ENCODE measurements around the gene P3H2. TPM values are rescaled to one million over a fixed set of nuclear protein-coding genes. Genes with fewer than 3 reads are reported as not detected.

P3H2 gene
- total RNA-seq, 1 experiment from 2014 or later, result 19.6 TPM

- Histone ChIP-seq H3K4me1 (ENCODE audit: insufficient read depth, low read length, poor library complexity, severe bottlenecking) (peaks cover 17% of the 10 kb centered on the region), H3K27me3 (replicated peaks; ENCODE audit: insufficient read depth, low read depth, low read length, poor library complexity) (no peaks in the 10 kb centered on the region), H3K27ac (ENCODE audit: low read depth, low read length, poor library complexity, severe bottlenecking) (no peak overlapping the region), H3K9me3 (ENCODE audit: low read depth, low read length, poor library complexity, severe bottlenecking) (no peaks in the 10 kb centered on the region), H3K36me3 (ENCODE audit: insufficient read depth, low read length, poor library complexity, severe bottlenecking) (no peaks in the 10 kb centered on the region), H3K4me3 (ENCODE audit: low read depth, low read length, poor library complexity, severe bottlenecking) (no peak overlapping the region)
- intact Hi-C loops (cut with micrococcal nuclease; ENCODE audit: unreplicated experiment), result no loop called here
- TF ChIP-seq, protein P1, sequence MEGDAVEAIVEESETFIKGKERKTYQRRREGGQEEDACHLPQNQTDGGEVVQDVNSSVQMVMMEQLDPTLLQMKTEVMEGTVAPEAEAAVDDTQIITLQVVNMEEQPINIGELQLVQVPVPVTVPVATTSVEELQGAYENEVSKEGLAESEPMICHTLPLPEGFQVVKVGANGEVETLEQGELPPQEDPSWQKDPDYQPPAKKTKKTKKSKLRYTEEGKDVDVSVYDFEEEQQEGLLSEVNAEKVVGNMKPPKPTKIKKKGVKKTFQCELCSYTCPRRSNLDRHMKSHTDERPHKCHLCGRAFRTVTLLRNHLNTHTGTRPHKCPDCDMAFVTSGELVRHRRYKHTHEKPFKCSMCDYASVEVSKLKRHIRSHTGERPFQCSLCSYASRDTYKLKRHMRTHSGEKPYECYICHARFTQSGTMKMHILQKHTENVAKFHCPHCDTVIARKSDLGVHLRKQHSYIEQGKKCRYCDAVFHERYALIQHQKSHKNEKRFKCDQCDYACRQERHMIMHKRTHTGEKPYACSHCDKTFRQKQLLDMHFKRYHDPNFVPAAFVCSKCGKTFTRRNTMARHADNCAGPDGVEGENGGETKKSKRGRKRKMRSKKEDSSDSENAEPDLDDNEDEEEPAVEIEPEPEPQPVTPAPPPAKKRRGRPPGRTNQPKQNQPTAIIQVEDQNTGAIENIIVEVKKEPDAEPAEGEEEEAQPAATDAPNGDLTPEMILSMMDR (conservative IDR thresholded peaks at IDR 0.05; ENCODE audit: low read depth, low read length), result no peak
- TF ChIP-seq EZH2 (IDR thresholded peaks at IDR 0.05; ENCODE audit: borderline replicate concordance, low read depth, low read length, poor library complexity, severe bottlenecking), result no peak
- no TSS peak for BruUV-seq (replicated peaks)
- CTCF ChIA-PET, result no interaction called here
- no peak for DNase-seq (ENCODE audit: low spot score)
- POLR2A ChIA-PET (ENCODE audit: low non-redundant PET), result no interaction called here
Measured at GRCh38 chr3:189911001-189911400, 209.7 kb downstream of the P3H2 start.

DNA sequence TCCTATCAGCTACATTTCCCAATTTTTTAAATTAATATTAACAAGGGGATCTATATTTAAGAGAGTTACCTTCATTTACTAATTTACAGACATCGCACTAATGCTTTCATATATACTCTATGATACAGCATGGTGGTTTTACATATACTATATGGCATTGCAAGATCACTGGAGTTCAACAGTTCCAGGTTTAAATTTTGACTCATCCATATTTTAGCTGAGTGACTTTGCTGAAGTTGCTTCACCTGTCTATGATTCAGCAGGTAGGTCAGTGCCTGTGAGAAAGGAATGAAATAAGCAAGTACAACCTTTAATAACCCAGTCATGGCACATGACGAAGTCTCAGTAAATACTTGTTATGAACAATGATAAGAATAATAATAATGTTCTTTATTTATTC, 211.1 kb downstream of the P3H2 start:
- intact Hi-C loops (cut with micrococcal nuclease; ENCODE audit: unreplicated experiment), result no loop called here
- CTCF ChIA-PET, result interaction anchor here (0.5 kb wide), 1 partner anchor 288 kb away, joined by 4 read pairs; no protein-coding TSS in a partner anchor
- POLR2A ChIA-PET (ENCODE audit: low non-redundant PET), result no interaction called here
- TF ChIP-seq, protein P1 (conservative IDR thresholded peaks at IDR 0.05; ENCODE audit: low read depth, low read length), result no peak
- no peak for TF ChIP-seq EZH2 (IDR thresholded peaks at IDR 0.05; ENCODE audit: borderline replicate concordance, low read depth, low read length, poor library complexity, severe bottlenecking)
- H3K4me3 ChIP-seq (ENCODE audit: low read depth, low read length, poor library complexity, severe bottlenecking), result no peak overlapping the region
- no TSS peak for BruUV-seq (replicated peaks)
- H3K36me3 ChIP-seq (ENCODE audit: insufficient read depth, low read length, poor library complexity, severe bottlenecking), result no peaks in the 10 kb centered on the region
- DNase-seq (ENCODE audit: low spot score), result no peak
- no peak overlapping the region for H3K27ac ChIP-seq (ENCODE audit: low read depth, low read length, poor library complexity, severe bottlenecking)
- H3K4me1 ChIP-seq (ENCODE audit: insufficient read depth, low read length, poor library complexity, severe bottlenecking), result peaks cover 3% of the 10 kb centered on the region
- no peaks in the 10 kb centered on the region for H3K27me3 ChIP-seq (replicated peaks; ENCODE audit: insufficient read depth, low read depth, low read length, poor library complexity)
- no peaks in the 10 kb centered on the region for H3K9me3 ChIP-seq (ENCODE audit: low read depth, low read length, poor library complexity, severe bottlenecking)

DNA sequence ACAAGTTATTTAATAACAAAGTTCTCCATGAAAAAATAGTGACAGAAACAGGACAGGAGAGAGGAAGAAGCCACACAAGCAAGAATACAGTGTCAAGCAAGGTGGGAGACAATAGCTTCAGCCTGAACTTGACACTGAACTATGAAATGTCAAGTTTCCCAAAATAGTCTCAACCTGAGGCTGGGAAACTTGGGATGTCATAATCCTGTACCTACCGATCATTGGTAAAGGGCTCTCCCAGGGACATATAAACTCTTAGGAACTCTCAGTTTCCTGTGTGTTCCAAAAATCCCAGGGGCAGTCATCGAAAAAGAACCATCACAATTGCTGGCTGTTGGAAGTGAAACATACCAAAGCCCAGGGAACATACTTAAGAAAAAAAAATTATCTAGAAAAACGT, 211.6 kb downstream of the P3H2 start:
- ChIA-PET POLR2A (ENCODE audit: low non-redundant PET) (no interaction called here), CTCF (interaction anchor here (0.6 kb wide), 1 partner anchor 640 kb away, joined by 3 read pairs; no protein-coding TSS in a partner anchor)
- no peak overlapping the region for H3K27ac ChIP-seq (ENCODE audit: low read depth, low read length, poor library complexity, severe bottlenecking)
- H3K27me3 ChIP-seq (replicated peaks; ENCODE audit: insufficient read depth, low read depth, low read length, poor library complexity), result no peaks in the 10 kb centered on the region
- intact Hi-C loops (cut with micrococcal nuclease; ENCODE audit: unreplicated experiment), result no loop called here
- TF ChIP-seq, protein P1 (conservative IDR thresholded peaks at IDR 0.05; ENCODE audit: low read depth, low read length), result no peak
- TF ChIP-seq EZH2 (IDR thresholded peaks at IDR 0.05; ENCODE audit: borderline replicate concordance, low read depth, low read length, poor library complexity, severe bottlenecking), result no peak
- H3K4me1 ChIP-seq (ENCODE audit: insufficient read depth, low read length, poor library complexity, severe bottlenecking), result no peaks in the 10 kb centered on the region
- H3K4me3 ChIP-seq (ENCODE audit: low read depth, low read length, poor library complexity, severe bottlenecking), result no peak overlapping the region
- no peaks in the 10 kb centered on the region for H3K9me3 ChIP-seq (ENCODE audit: low read depth, low read length, poor library complexity, severe bottlenecking)
- no TSS peak for BruUV-seq (replicated peaks)
- no peak for DNase-seq (ENCODE audit: low spot score)
- H3K36me3 ChIP-seq (ENCODE audit: insufficient read depth, low read length, poor library complexity, severe bottlenecking), result no peaks in the 10 kb centered on the region

All from A673 (cell line).